22Rv1 (cell line): ENCODE data around the gene PRUNE1.

Experiments
- ZFX ChIP-seq: fragments of 450-650 bp; IDR thresholded peaks from 2 replicates; pipeline ENCODE4 v1.6.1; 2017; ENCODE audit warnings: antibody characterized with exemption, borderline replicate concordance
- TF ChIP-seq, protein P1 (sequence below): fragments of 450-650 bp; IDR thresholded peaks from 2 replicates; pipeline ENCODE4 v1.5.1; 2017; ENCODE audit warnings: mild to moderate bottlenecking

DNA sequence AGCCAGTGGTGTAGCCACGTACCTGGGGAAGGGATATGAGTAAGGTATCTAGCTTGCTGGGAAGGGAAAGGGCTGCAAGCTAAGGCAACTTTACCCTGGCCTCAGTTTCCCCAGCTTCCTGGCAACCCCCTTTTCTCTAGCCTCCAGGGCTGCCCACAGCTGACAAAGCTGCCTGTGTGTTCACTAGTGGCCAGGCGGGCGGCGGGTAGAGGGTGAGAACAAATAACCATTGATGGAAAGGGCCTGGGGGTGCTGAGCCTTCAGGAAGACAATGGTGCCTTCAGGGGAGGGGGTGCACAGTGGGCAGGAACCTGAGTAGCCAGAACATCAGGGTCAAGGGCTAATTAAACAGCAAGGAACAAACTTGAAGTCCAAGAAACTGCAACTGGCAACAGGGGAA lies 39.8 kb upstream of the PRUNE1 start:
- TF ChIP-seq, protein P1, sequence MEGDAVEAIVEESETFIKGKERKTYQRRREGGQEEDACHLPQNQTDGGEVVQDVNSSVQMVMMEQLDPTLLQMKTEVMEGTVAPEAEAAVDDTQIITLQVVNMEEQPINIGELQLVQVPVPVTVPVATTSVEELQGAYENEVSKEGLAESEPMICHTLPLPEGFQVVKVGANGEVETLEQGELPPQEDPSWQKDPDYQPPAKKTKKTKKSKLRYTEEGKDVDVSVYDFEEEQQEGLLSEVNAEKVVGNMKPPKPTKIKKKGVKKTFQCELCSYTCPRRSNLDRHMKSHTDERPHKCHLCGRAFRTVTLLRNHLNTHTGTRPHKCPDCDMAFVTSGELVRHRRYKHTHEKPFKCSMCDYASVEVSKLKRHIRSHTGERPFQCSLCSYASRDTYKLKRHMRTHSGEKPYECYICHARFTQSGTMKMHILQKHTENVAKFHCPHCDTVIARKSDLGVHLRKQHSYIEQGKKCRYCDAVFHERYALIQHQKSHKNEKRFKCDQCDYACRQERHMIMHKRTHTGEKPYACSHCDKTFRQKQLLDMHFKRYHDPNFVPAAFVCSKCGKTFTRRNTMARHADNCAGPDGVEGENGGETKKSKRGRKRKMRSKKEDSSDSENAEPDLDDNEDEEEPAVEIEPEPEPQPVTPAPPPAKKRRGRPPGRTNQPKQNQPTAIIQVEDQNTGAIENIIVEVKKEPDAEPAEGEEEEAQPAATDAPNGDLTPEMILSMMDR, result no peak
- TF ChIP-seq ZFX, result no peak
